DND-41 (cell line): ENCODE measurements around the gene TMEM266.

Experiments
- EZH2 ChIP-seq: IDR thresholded peaks from 3 replicates; pipeline ENCODE4 v1.6.1; 2012; ENCODE audit warnings: borderline replicate concordance, low read depth, mild to moderate bottlenecking, moderate library complexity, low read length, inconsistent platforms; ENCODE audit not compliant: severe bottlenecking
- TF ChIP-seq, protein P1 (sequence below): IDR thresholded peaks from 2 replicates; pipeline ENCODE4 v1.5.1; 2012; ENCODE audit warnings: borderline replicate concordance, low read length, moderate library complexity, mild to moderate bottlenecking; ENCODE audit not compliant: poor library complexity, severe bottlenecking; ENCODE audit errors: extremely low read depth

GRCh38 chr15:76191539-76192244 is 131.9 kb downstream of the TMEM266 start:
- TF ChIP-seq, protein P1, sequence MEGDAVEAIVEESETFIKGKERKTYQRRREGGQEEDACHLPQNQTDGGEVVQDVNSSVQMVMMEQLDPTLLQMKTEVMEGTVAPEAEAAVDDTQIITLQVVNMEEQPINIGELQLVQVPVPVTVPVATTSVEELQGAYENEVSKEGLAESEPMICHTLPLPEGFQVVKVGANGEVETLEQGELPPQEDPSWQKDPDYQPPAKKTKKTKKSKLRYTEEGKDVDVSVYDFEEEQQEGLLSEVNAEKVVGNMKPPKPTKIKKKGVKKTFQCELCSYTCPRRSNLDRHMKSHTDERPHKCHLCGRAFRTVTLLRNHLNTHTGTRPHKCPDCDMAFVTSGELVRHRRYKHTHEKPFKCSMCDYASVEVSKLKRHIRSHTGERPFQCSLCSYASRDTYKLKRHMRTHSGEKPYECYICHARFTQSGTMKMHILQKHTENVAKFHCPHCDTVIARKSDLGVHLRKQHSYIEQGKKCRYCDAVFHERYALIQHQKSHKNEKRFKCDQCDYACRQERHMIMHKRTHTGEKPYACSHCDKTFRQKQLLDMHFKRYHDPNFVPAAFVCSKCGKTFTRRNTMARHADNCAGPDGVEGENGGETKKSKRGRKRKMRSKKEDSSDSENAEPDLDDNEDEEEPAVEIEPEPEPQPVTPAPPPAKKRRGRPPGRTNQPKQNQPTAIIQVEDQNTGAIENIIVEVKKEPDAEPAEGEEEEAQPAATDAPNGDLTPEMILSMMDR = no peak
- TF ChIP-seq EZH2 = no peak
